Measurements from ENCODE around the gene ACOD1. TPM values are rescaled to one million over a fixed set of nuclear protein-coding genes. Genes with fewer than 3 reads are reported as not detected.

The ACOD1 gene
- total RNA-seq, 1 experiment from 2014 or later = not detected

DNA sequence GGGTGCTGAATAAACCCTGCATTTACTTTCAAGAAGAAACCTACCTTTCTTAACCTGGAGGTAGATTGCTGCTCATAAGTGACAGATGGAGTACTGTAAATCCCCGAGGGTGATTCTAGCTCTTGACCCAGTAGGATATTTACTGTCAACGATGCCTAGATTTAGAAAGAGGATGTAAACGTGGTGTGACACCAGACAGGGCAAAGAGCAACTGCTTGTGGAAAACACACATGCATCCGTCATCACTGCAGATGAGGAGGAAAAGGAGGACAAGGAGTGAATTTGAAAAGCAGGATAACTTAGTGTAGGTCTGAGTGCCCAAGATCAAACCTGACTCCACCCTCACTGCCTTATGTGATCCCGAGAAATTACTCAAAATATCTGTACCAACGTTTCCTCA lies 33.8 kb downstream of the ACOD1 start:
- H3K4me3 Mint-ChIP-seq (ENCODE audit: unreplicated experiment) = no peak overlapping the region
- Histone ChIP-seq H3K9me3 (no peaks in the 10 kb centered on the region), H3K4me1 (no peaks in the 10 kb centered on the region; the same call in 1 of the 2 replicates), H3K4me3 (ENCODE audit: low read depth, low read length) (no peak overlapping the region), H3K27me3 (replicated peaks; ENCODE audit: control insufficient read depth, insufficient read depth, low read length) (no peaks in the 10 kb centered on the region), H3K36me3 (ENCODE audit: control insufficient read depth, insufficient read depth, low read length) (no peaks in the 10 kb centered on the region)
- no peaks in the 10 kb centered on the region for H3K4me1 Mint-ChIP-seq (ENCODE audit: low read depth, unreplicated experiment)
- no TSS peak for BruUV-seq (replicated peaks)
- H3K27me3 Mint-ChIP-seq (ENCODE audit: insufficient read depth, unreplicated experiment) = peaks cover 32% of the 10 kb centered on the region
- H3K9me3 Mint-ChIP-seq (ENCODE audit: unreplicated experiment) = no peaks in the 10 kb centered on the region
- H3K36me3 Mint-ChIP-seq (ENCODE audit: insufficient read depth, unreplicated experiment) = no peaks in the 10 kb centered on the region
- no peak overlapping the region for H3K27ac Mint-ChIP-seq (ENCODE audit: unreplicated experiment)
- ChIA-PET CTCF (interaction anchor here (0.6 kb wide), 1 partner anchor 424 kb away, joined by 3 read pairs; no protein-coding TSS in a partner anchor), POLR2A (no interaction called here)
- DNase-seq = no peak
- intact Hi-C loops (cut with micrococcal nuclease; ENCODE audit: unreplicated experiment) = loop anchor here (10.0 kb wide), 1 partner anchor 1107 kb away; no protein-coding TSS in a partner anchor
- TF ChIP-seq, protein P1, sequence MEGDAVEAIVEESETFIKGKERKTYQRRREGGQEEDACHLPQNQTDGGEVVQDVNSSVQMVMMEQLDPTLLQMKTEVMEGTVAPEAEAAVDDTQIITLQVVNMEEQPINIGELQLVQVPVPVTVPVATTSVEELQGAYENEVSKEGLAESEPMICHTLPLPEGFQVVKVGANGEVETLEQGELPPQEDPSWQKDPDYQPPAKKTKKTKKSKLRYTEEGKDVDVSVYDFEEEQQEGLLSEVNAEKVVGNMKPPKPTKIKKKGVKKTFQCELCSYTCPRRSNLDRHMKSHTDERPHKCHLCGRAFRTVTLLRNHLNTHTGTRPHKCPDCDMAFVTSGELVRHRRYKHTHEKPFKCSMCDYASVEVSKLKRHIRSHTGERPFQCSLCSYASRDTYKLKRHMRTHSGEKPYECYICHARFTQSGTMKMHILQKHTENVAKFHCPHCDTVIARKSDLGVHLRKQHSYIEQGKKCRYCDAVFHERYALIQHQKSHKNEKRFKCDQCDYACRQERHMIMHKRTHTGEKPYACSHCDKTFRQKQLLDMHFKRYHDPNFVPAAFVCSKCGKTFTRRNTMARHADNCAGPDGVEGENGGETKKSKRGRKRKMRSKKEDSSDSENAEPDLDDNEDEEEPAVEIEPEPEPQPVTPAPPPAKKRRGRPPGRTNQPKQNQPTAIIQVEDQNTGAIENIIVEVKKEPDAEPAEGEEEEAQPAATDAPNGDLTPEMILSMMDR (IDR thresholded peaks at IDR 0.05; ENCODE audit: insufficient read depth in 1 of 2, low read depth in 1 of 2, low read length in 1 of 2, severe bottlenecking in 1 of 2, unreplicated experiment in 1 of 2) = no peak

- Histone ChIP-seq H3K36me3 (ENCODE audit: control insufficient read depth, insufficient read depth, low read length) (no peaks in the 10 kb centered on the region), H3K9me3 (no peaks in the 10 kb centered on the region), H3K4me1 (no peaks in the 10 kb centered on the region; the same call in 1 of the 2 replicates), H3K4me3 (ENCODE audit: low read depth, low read length) (no peak overlapping the region), H3K27me3 (replicated peaks; ENCODE audit: control insufficient read depth, insufficient read depth, low read length) (no peaks in the 10 kb centered on the region)
- Mint-ChIP-seq H3K36me3 (ENCODE audit: insufficient read depth, unreplicated experiment) (no peaks in the 10 kb centered on the region), H3K27me3 (ENCODE audit: insufficient read depth, unreplicated experiment) (peaks cover 32% of the 10 kb centered on the region), H3K27ac (ENCODE audit: unreplicated experiment) (no peak overlapping the region), H3K4me3 (ENCODE audit: unreplicated experiment) (no peak overlapping the region), H3K9me3 (ENCODE audit: unreplicated experiment) (no peaks in the 10 kb centered on the region), H3K4me1 (ENCODE audit: low read depth, unreplicated experiment) (no peaks in the 10 kb centered on the region)
- ChIA-PET POLR2A (no interaction called here), CTCF (no interaction called here)
- TF ChIP-seq, protein P1 (IDR thresholded peaks at IDR 0.05; ENCODE audit: insufficient read depth in 1 of 2, low read depth in 1 of 2, low read length in 1 of 2, severe bottlenecking in 1 of 2, unreplicated experiment in 1 of 2) = no peak
- intact Hi-C loops (cut with micrococcal nuclease; ENCODE audit: unreplicated experiment) = loop anchor here (10.0 kb wide), 1 partner anchor 1109 kb away; no protein-coding TSS in a partner anchor
- BruUV-seq (replicated peaks) = no TSS peak
- no peak for DNase-seq
Observed at GRCh38 chr13:76983676-76984075, 35.4 kb downstream of the ACOD1 start.

DNA sequence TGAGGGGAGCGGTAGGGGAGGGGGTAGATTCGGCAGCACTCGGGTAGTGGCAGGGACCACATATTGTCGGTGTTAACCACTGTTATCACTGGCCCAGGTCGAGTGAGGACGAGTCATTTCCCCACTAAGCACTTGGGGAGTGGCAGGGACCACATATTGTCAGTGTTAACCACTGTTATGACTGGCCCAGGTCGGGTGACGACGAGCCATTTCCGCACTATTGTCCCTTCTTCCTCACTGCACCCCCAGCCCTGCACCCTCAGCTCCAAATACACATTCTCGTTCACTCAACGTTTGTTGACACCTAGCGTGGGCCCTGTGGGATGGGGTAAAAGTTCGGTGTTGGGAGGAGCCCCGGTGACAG lies 43.1 kb downstream of the ACOD1 start:
- ChIA-PET CTCF (interaction anchor here (0.8 kb wide), 1 partner anchor 22 kb away, joined by 5 read pairs; no protein-coding TSS in a partner anchor), POLR2A (no interaction called here)
- no peaks in the 10 kb centered on the region for H3K9me3 Mint-ChIP-seq (ENCODE audit: unreplicated experiment)

More for the DNA sequence above, 43.1 kb downstream of the ACOD1 start:
- Mint-ChIP-seq H3K27me3 (ENCODE audit: insufficient read depth, unreplicated experiment) (peaks cover 1% of the 10 kb centered on the region), H3K4me1 (ENCODE audit: low read depth, unreplicated experiment) (peaks cover 19% of the 10 kb centered on the region), H3K36me3 (ENCODE audit: insufficient read depth, unreplicated experiment) (peaks cover 4% of the 10 kb centered on the region), H3K27ac (ENCODE audit: unreplicated experiment) (peak overlapping the region; percentile 76), H3K4me3 (ENCODE audit: unreplicated experiment) (peak overlapping the region; percentile 77)
- BruUV-seq (replicated peaks) = TSS peak; percentile 91
- Histone ChIP-seq H3K4me3 (ENCODE audit: low read depth, low read length) (peak overlapping the region; percentile 74), H3K4me1 (peaks cover 10% of the 10 kb centered on the region), H3K27me3 (replicated peaks; ENCODE audit: control insufficient read depth, insufficient read depth, low read length) (no peaks in the 10 kb centered on the region), H3K36me3 (ENCODE audit: control insufficient read depth, insufficient read depth, low read length) (no peaks in the 10 kb centered on the region), H3K9me3 (no peaks in the 10 kb centered on the region)
- TF ChIP-seq, protein P1 (IDR thresholded peaks at IDR 0.05; ENCODE audit: insufficient read depth in 1 of 2, low read depth in 1 of 2, low read length in 1 of 2, severe bottlenecking in 1 of 2, unreplicated experiment in 1 of 2) = no peak
- intact Hi-C loops (cut with micrococcal nuclease; ENCODE audit: unreplicated experiment) = no loop called here
- no peak for DNase-seq

Data from Caco-2 (cell line).